H1 (cell line): ENCODE results near the gene PRR3.

Source experiments
- CHD2 ChIP-seq: IDR thresholded peaks from 2 replicates; pipeline ENCODE4 v1.6.1; 2012; ENCODE audit warnings: low read length, improper control_type of control experiment
- POLR2A ChIP-seq, 2 experiments: IDR thresholded peaks; 1 replicate in 1 of 2; 2 replicates in 1 of 2; pipeline ENCODE4 v1.6.1; 2011; ENCODE audit warnings: low read depth in 2 of 2, low read length in 2 of 2, mild to moderate bottlenecking in 2 of 2; ENCODE audit errors: control extremely low read depth in 1 of 2
- SP1 ChIP-seq: IDR thresholded peaks from 2 replicates; pipeline ENCODE4 v1.6.1; 2011; ENCODE audit warnings: low read depth, low read length
- TF ChIP-seq, protein P1 (sequence below), 3 experiments: IDR thresholded peaks; 1 replicate in 2 of 3; 2 replicates in 1 of 3; pipeline versions ENCODE4 v1.5.1 to v1.6.1; 2011; ENCODE audit warnings: low read length in 3 of 3, mild to moderate bottlenecking in 3 of 3, inconsistent platforms in 2 of 3, low read depth in 1 of 3, moderate library complexity in 1 of 3; ENCODE audit not compliant: insufficient read depth in 1 of 3; ENCODE audit errors: control extremely low read depth in 1 of 3

GRCh38 chr6:30601436-30601814 lies 44.3 kb downstream of the PRR3 start:
- TF ChIP-seq POLR2A (IDR thresholded peaks at IDR 0.05; ENCODE audit: control extremely low read depth in 1 of 2, low read depth in 2 of 2, low read length in 2 of 2) = no peak
- no peak for TF ChIP-seq CHD2
- TF ChIP-seq, protein P1, sequence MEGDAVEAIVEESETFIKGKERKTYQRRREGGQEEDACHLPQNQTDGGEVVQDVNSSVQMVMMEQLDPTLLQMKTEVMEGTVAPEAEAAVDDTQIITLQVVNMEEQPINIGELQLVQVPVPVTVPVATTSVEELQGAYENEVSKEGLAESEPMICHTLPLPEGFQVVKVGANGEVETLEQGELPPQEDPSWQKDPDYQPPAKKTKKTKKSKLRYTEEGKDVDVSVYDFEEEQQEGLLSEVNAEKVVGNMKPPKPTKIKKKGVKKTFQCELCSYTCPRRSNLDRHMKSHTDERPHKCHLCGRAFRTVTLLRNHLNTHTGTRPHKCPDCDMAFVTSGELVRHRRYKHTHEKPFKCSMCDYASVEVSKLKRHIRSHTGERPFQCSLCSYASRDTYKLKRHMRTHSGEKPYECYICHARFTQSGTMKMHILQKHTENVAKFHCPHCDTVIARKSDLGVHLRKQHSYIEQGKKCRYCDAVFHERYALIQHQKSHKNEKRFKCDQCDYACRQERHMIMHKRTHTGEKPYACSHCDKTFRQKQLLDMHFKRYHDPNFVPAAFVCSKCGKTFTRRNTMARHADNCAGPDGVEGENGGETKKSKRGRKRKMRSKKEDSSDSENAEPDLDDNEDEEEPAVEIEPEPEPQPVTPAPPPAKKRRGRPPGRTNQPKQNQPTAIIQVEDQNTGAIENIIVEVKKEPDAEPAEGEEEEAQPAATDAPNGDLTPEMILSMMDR (IDR thresholded peaks at IDR 0.05; ENCODE audit: control extremely low read depth in 1 of 3, insufficient read depth in 1 of 3, low read depth in 1 of 3, low read length in 3 of 3) = no peak
- TF ChIP-seq SP1 = no peak
